Body of pancreas (tissue), 4 donors: ENCODE results near the gene CADM1. TPM values are rescaled to one million over a fixed set of nuclear protein-coding genes. Genes with fewer than 3 reads are reported as not detected.

Source experiments
- ATAC-seq: fragments of 150-250 bp; one replicate; pipeline ENCODE4 v1.9.1; 2016
- DNase-seq, 4 donors: peaks; one replicate each; pipeline ENCODE4 v3.0.0-alpha.2; 2019
- H3K27ac ChIP-seq, 4 donors: fragments of 200-600 bp; sonication (generic); 1 replicate in 3 of 4; 2 replicates in 1 of 4; pipeline versions ENCODE4 v1.5.1 to v1.6.1; 2016 to 2019; ENCODE audit warnings: mild to moderate bottlenecking in 1 of 4, mixed read lengths in 1 of 4, moderate library complexity in 1 of 4
- H3K27me3 ChIP-seq, 2 donors: fragments of 200-600 bp; sonication (generic); one replicate each; pipeline ENCODE4 v1.6.0; 2016; ENCODE audit warnings: mild to moderate bottlenecking in 1 of 2
- H3K36me3 ChIP-seq, 2 donors: fragments of 200-600 bp; sonication (generic); replicated peaks in 1 of 2; 2 replicates each; pipeline ENCODE4 v1.5.1; 2016; ENCODE audit warnings: low read depth in 2 of 2; ENCODE audit not compliant: insufficient read depth in 1 of 2
- H3K4me1 ChIP-seq: fragments of 200-600 bp; sonication (generic); one replicate; pipeline ENCODE4 v1.6.0; 2016
- H3K4me3 ChIP-seq, 2 donors: fragments of 200-600 bp; sonication (generic); 1 replicate in 1 of 2; 2 replicates in 1 of 2; pipeline ENCODE4 v1.5.1; 2016 to 2019
- H3K9me3 ChIP-seq, 3 donors: fragments of 200-600 bp; sonication (generic); 1 replicate in 2 of 3; 2 replicates in 1 of 3; pipeline ENCODE4 v1.5.1; 2016
- CTCF ChIP-seq, 7 experiments: fragments of 450-650 bp in 4 of 7; fragments of 200-600 bp in 3 of 7; sonication (generic) in 3 of 7; IDR thresholded peaks; one replicate each; pipeline ENCODE4 v1.5.1; 2016 to 2019; ENCODE audit warnings: antibody characterized with exemption in 7 of 7
- POLR2A ChIP-seq, 3 donors: fragments of 450-650 bp; IDR thresholded peaks; one replicate each; pipeline ENCODE4 v1.6.1; 2016; ENCODE audit warnings: antibody characterized with exemption in 3 of 3, mild to moderate bottlenecking in 2 of 3
- WGBS, 2 donors: methylation state at CpG; one replicate each; pipeline ENCODE4 v1.1.5; 2017; 5-methylcytosine and 5-hydroxymethylcytosine counted together
- intact Hi-C: fragments of 100-400 bp; cut with DNase I; formaldehyde crosslinking; loops from one replicate; pipeline ENCODE4 v1.15.1; 2023
- total RNA-seq, 2 donors: library from RNA; depleted of rRNA; stranded (reverse); fragments of >200 nt; gene quantifications; one replicate each; pipeline ENCODE4 v1.1.0, GENCODE V29; 2016

CADM1 gene
- total RNA-seq, 2 donors from 2014 or later = 12.5 to 13.7 TPM

GRCh38 chr11:115188188-115188897 lies 315.9 kb downstream of the CADM1 start:
- Histone ChIP-seq H3K27me3 (no peaks in the 10 kb centered on the region), H3K36me3 (no peaks in the 10 kb centered on the region), H3K4me3 (no peak overlapping the region), H3K4me1 (no peaks in the 10 kb centered on the region), H3K27ac (no peak overlapping the region), H3K9me3 (no peaks in the 10 kb centered on the region)
- no peak for DNase-seq
- ATAC-seq = no peak
- intact Hi-C loops = no loop called here
- WGBS, 2 donors = 63 to 68% methylated on average over 6 of the region's 6 CpGs
- TF ChIP-seq CTCF (IDR thresholded peaks at IDR 0.05) (no peak), POLR2A (IDR thresholded peaks at IDR 0.05) (no peak)

DNA sequence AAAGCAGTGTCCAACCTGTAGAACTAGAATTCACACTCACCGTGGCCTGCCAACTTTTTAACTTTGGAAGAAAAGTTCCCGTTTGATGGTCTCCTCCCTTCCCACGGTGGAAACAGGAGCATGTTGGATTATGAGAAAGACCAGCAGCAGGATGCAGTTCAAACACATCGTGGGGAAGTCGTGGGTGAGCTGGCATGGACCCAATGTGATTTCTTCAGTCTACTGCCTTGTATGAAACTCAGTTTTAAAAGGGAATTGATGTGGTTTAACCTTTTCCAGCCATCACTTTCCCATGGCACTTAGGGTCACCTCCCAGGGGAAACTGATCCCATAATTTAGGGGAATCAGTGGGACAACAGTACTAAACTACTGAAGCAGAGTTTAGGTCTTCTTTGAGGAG lies 318.3 kb downstream of the CADM1 start:
- no peaks in the 10 kb centered on the region for H3K27me3 ChIP-seq
- ATAC-seq = no peak
- WGBS, 2 donors = 64 to 68% methylated on average over 5 of the region's 5 CpGs

DNA sequence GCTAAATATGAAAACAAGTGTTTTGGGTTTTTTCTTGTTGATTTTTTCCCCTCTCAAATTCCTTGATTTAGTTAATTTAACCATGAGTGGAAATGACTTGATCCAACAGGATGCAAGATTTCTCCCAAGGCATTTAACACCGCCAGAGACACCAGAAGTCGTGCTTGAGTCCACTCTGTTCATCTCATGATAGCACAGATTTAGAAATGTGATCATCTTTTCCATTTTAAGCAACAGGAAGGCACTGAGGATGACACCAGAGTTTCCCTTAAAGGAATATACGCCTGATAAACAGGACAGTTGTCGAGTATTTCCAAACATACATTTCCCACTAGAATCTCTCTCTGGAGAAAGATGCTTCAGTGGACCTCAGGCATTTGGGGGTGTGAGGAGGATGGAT lies 318.7 kb downstream of the CADM1 start:
- WGBS, 2 donors = 69 to 75% methylated on average over 4 of the region's 4 CpGs
- TF ChIP-seq CTCF (IDR thresholded peaks at IDR 0.05) = no peak
- no peak for TF ChIP-seq POLR2A (IDR thresholded peaks at IDR 0.05)
- no peaks in the 10 kb centered on the region for H3K4me1 ChIP-seq
- intact Hi-C loops = no loop called here
- no peaks in the 10 kb centered on the region for H3K27me3 ChIP-seq
- no peak overlapping the region for H3K27ac ChIP-seq
- no peaks in the 10 kb centered on the region for H3K36me3 ChIP-seq
- DNase-seq (no peak), ATAC-seq (no peak)
- no peaks in the 10 kb centered on the region for H3K9me3 ChIP-seq
- H3K4me3 ChIP-seq = no peak overlapping the region

More for the DNA sequence above, 318.3 kb downstream of the CADM1 start:
- Histone ChIP-seq H3K9me3 (no peaks in the 10 kb centered on the region), H3K36me3 (no peaks in the 10 kb centered on the region), H3K4me1 (no peaks in the 10 kb centered on the region), H3K4me3 (no peak overlapping the region), H3K27ac (no peak overlapping the region)
- TF ChIP-seq CTCF (IDR thresholded peaks at IDR 0.05) (no peak), POLR2A (IDR thresholded peaks at IDR 0.05) (no peak)
- intact Hi-C loops = no loop called here
- DNase-seq = no peak

DNA sequence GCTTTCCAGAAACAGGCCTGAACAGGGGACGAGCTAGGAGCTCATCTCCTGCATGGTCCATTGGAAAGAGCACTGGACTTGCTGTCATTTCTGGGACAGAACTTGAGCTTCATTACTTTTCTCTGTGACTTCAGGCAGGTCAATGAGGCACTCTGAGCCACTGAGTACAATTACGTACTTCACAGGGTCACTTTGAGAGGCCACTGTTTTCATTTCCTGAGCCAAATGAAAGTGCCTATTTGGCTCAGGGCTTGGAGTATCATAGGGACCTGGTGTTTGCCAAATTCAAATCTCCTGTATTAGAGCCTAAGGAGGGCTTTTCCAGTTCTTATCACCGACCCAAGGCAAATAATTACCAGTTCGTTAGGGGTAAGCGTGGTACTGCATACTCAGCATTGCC lies 319.3 kb downstream of the CADM1 start:
- Histone ChIP-seq H3K36me3 (no peaks in the 10 kb centered on the region), H3K9me3 (no peaks in the 10 kb centered on the region), H3K27me3 (no peaks in the 10 kb centered on the region), H3K27ac (no peak overlapping the region), H3K4me1 (no peaks in the 10 kb centered on the region), H3K4me3 (no peak overlapping the region)
- intact Hi-C loops = no loop called here
- WGBS, 2 donors = 75 to 85% methylated on average over 4 to 5 of the region's 5 CpGs
- no peak for DNase-seq
- no peak for TF ChIP-seq POLR2A (IDR thresholded peaks at IDR 0.05)
- no peak for TF ChIP-seq CTCF (IDR thresholded peaks at IDR 0.05)
- no peak for ATAC-seq

GRCh38 chr11:115183830-115184229 lies 320.4 kb downstream of the CADM1 start:
- Histone ChIP-seq H3K36me3 (no peaks in the 10 kb centered on the region), H3K27ac (no peak overlapping the region), H3K4me1 (no peaks in the 10 kb centered on the region), H3K27me3 (no peaks in the 10 kb centered on the region), H3K4me3 (no peak overlapping the region), H3K9me3 (no peaks in the 10 kb centered on the region)
- intact Hi-C loops = no loop called here
- DNase-seq (no peak), ATAC-seq (no peak)
- 58 to 59% methylated on average over 6 of the region's 6 CpGs for WGBS, 2 donors
- TF ChIP-seq POLR2A (IDR thresholded peaks at IDR 0.05) (no peak), CTCF (IDR thresholded peaks at IDR 0.05) (no peak)
